ENCODE results near the gene RNF31. TPM values are rescaled to one million over a fixed set of nuclear protein-coding genes. Genes with fewer than 3 reads are reported as not detected.
A peak's percentile ranks its signal among the peaks of the same experiment; 100 is the strongest.

The RNF31 gene
- total RNA-seq, 1 experiment from 2014 or later: 48.6 TPM

GRCh38 chr14:24160499-24160849, 13.2 kb downstream of the RNF31 start:
- DNase-seq (ENCODE audit: low read depth, low spot score): no peak
- Histone ChIP-seq H3K27me3 (ENCODE audit: control insufficient read depth, insufficient read depth, low read length) (no peaks in the 10 kb centered on the region), H3K27ac (ENCODE audit: low read length) (no peak overlapping the region), H3K4me3 (ENCODE audit: low read depth in 2 of 2, low read length in 2 of 2) (no peak overlapping the region), H3K4me1 (ENCODE audit: control insufficient read depth, insufficient read depth, low read length) (peaks cover 4% of the 10 kb centered on the region), H3K9me3 (ENCODE audit: control insufficient read depth, insufficient read depth, low read depth, low read length) (no peaks in the 10 kb centered on the region), H3K36me3 (ENCODE audit: control insufficient read depth, insufficient read depth, low read length) (no peaks in the 10 kb centered on the region; the same call in 1 of the 2 replicates)
- in situ Hi-C loops (cut with HindIII; ENCODE audit: low pct_unique_long_range_greater_than_20kb, low sequenced_read_pairs) (no loop called here), intact Hi-C loops (cut with micrococcal nuclease; ENCODE audit: unreplicated experiment) (no loop called here)
- BruUV-seq (replicated peaks): no TSS peak
- TF ChIP-seq CTCF (IDR thresholded peaks at IDR 0.05): no peak
- TF ChIP-seq SIN3A (IDR thresholded peaks at IDR 0.05; ENCODE audit: borderline replicate concordance, insufficient read depth, low read depth, low read length): no peak
- TF ChIP-seq REST (IDR thresholded peaks at IDR 0.05; ENCODE audit: insufficient read depth in 1 of 2, low read depth in 2 of 2, low read length in 1 of 2): no peak
- no peak for TF ChIP-seq POLR2AphosphoS5 (IDR thresholded peaks at IDR 0.05; ENCODE audit: low read depth, low read length)
- no peak for TF ChIP-seq TCF7L2 (IDR thresholded peaks at IDR 0.05; ENCODE audit: low read depth, low read length)
- POLR2A ChIA-PET: no interaction called here
- CTCF ChIA-PET: interaction anchor here (1.1 to 1.2 kb wide), 2 partner anchors 25 to 102 kb away, joined by 3 to 5 read pairs; partner anchors contain the start of gene PSME1
- peak; percentile 37 for ATAC-seq

DNA sequence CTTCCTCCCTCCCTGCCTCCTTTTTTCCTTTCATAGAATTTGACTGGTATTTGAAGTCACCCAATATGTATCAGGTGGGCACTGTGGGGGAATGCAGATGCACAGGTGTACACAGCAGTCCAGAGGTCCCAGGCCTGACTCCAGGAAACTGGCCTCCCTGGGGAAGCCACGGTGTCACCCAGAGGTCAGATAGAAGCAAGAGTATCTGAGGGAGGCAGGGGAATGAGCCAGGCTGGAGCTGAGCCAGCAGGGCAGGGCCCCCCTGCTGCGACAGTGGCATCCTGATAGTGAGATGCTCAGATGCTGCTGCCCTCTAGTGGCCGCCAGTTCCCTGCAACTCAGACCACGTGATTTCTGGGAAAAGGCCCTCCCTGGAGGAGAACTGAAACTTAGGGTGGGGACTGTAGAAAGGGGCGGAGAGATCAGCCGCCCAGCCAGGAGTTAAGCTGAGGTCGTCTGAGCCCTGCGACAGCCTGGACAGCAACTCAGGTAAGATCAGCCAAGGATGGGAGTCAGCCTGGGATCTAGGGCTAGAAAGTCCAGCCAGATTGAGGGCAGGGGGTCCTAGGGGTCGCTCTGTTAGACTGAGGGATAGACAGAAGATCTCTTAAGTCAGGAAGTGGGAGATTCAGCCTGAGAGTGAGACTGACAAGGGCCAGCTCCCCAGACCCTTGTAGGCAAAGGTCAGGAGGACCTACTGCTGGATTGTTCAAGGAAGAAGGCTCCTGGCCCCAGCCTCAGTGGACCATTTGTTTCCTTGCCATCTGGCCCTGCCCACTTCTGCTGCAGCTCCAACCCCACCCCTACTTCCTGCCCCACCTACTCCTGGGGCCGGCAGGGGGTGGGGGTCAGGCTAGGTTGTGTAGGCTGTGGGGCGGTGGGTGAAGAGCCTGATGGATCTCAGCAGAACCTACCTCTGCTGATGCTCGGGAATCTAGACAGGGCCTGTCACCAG, 13.8 kb downstream of the RNF31 start, which contains the start of gene IRF9:
TSS of gene IRF9 (plus strand) at position 416 of the 955 bp plus-strand sequence. CDS start 880 bp downstream, outside the sequence.
- H3K36me3 ChIP-seq (ENCODE audit: control insufficient read depth, insufficient read depth, low read length): no peaks in the 10 kb centered on the region; the same call in none of the 2 replicates
- ChIA-PET CTCF (interaction anchor here (1.1 to 1.2 kb wide), 2 partner anchors 25 to 103 kb away, joined by 3 to 5 read pairs; partner anchors contain the start of gene PSME1), POLR2A (interaction anchor here (0.7 kb wide), 1 partner anchor 27 kb away, joined by 3 read pairs; no protein-coding TSS in a partner anchor)
- no peaks in the 10 kb centered on the region for H3K27me3 ChIP-seq (ENCODE audit: control insufficient read depth, insufficient read depth, low read length)
- intact Hi-C loops (cut with micrococcal nuclease; ENCODE audit: unreplicated experiment): no loop called here
- peak within 1 kb of the TSS; percentile 89 for H3K27ac ChIP-seq (ENCODE audit: low read length)
- no TSS peak for BruUV-seq (replicated peaks)
- peak within 1 kb of the TSS; percentile 50 to 76 for H3K4me3 ChIP-seq (ENCODE audit: low read depth in 2 of 2, low read length in 2 of 2)
- peak; percentile 91 for ATAC-seq
- peaks cover 4% of the 10 kb centered on the region for H3K4me1 ChIP-seq (ENCODE audit: control insufficient read depth, insufficient read depth, low read length)
- H3K9me3 ChIP-seq (ENCODE audit: control insufficient read depth, insufficient read depth, low read depth, low read length): no peaks in the 10 kb centered on the region
- in situ Hi-C loops (cut with HindIII; ENCODE audit: low pct_unique_long_range_greater_than_20kb, low sequenced_read_pairs): no loop called here
- peak; percentile 77 for DNase-seq (ENCODE audit: low read depth, low spot score)
- TF ChIP-seq CTCF (IDR thresholded peaks at IDR 0.05): peak; percentile 91
- TF ChIP-seq TCF7L2 (IDR thresholded peaks at IDR 0.05; ENCODE audit: low read depth, low read length): no peak
- peak; percentile 61 for TF ChIP-seq POLR2AphosphoS5 (IDR thresholded peaks at IDR 0.05; ENCODE audit: low read depth, low read length)
